HG03565 (cell line): ENCODE measurements around the gene DNAJB6.

ENCODE experiments used
- ATAC-seq: cut with Tn5 transposase; IDR thresholded peaks from one replicate; pipeline ENCODE4 v1.9.1; 2021; ENCODE audit warnings: mild to moderate bottlenecking, moderate library complexity; ENCODE audit not compliant: unreplicated experiment

Gene DNAJB6

GRCh38 chr7:157407512-157408257 lies 70.9 kb downstream of the DNAJB6 start:
- no peak for ATAC-seq

- ATAC-seq = no peak
These were observed 71.7 kb downstream of the DNAJB6 start for GRCh38 chr7:157408258-157409101.

GRCh38 chr7:157409149-157409752 lies 72.4 kb downstream of the DNAJB6 start:
- no peak for ATAC-seq

GRCh38 chr7:157409753-157410727 lies 73.2 kb downstream of the DNAJB6 start:
- no peak for ATAC-seq

- no peak for ATAC-seq
These were observed 74.2 kb downstream of the DNAJB6 start for GRCh38 chr7:157410831-157411556.

GRCh38 chr7:157411580-157411979 lies 74.8 kb downstream of the DNAJB6 start:
- ATAC-seq = no peak

GRCh38 chr7:157412021-157412443 lies 75.2 kb downstream of the DNAJB6 start:
- ATAC-seq = no peak

- ATAC-seq = no peak
These were observed 75.8 kb downstream of the DNAJB6 start for GRCh38 chr7:157412491-157413180.

GRCh38 chr7:157413881-157414701 lies 77.3 kb downstream of the DNAJB6 start:
- ATAC-seq = no peak

GRCh38 chr7:157414702-157415096 lies 77.9 kb downstream of the DNAJB6 start:
- no peak for ATAC-seq

GRCh38 chr7:157415486-157415885 lies 78.7 kb downstream of the DNAJB6 start:
- ATAC-seq = no peak

- ATAC-seq = no peak
These were observed 79.2 kb downstream of the DNAJB6 start for GRCh38 chr7:157416011-157416410.

- no peak for ATAC-seq
These were observed 81.6 kb downstream of the DNAJB6 start for GRCh38 chr7:157418204-157419034.

GRCh38 chr7:157419035-157419293 lies 82.2 kb downstream of the DNAJB6 start:
- no peak for ATAC-seq

- no peak for ATAC-seq
These were observed 85.5 kb downstream of the DNAJB6 start for GRCh38 chr7:157422279-157422678.

GRCh38 chr7:157423348-157423747 lies 86.5 kb downstream of the DNAJB6 start:
- ATAC-seq = no peak

- no peak for ATAC-seq
These were observed 87.2 kb downstream of the DNAJB6 start for GRCh38 chr7:157423886-157424565.
